ENCODE measurements around the gene OR2V1. TPM values are rescaled to one million over a fixed set of nuclear protein-coding genes. Genes with fewer than 3 reads are reported as not detected.

The OR2V1 gene
- total and polyA plus RNA-seq, 2 experiments from 2014 or later: not detected

- Mint-ChIP-seq H3K4me3 (no peak overlapping the region), H3K27me3 (ENCODE audit: insufficient read depth, low read depth, poor library complexity) (peaks cover 18% of the 10 kb centered on the region), H3K27ac (no peak overlapping the region), H3K9me3 (no peaks in the 10 kb centered on the region; the same call in 2 of the 3 replicates), H3K36me3 (ENCODE audit: low read depth) (no peaks in the 10 kb centered on the region), H3K4me1 (peaks cover 17% of the 10 kb centered on the region)
- H3K9me2 ChIP-seq (ENCODE audit: insufficient read depth): no peaks in the 10 kb centered on the region
- H3F3A ChIP-seq (replicated peaks; ENCODE audit: low read depth): 0 out of 2 replicates have a peak, but pooled peaks cover 4% of the 10 kb centered on the region
- H3K36me3 ChIP-seq (ENCODE audit: insufficient read depth): no peaks in the 10 kb centered on the region
- no peaks in the 10 kb centered on the region for H3K79me2 ChIP-seq (replicated peaks; ENCODE audit: insufficient read depth)
- no peak for ATAC-seq
- no peak overlapping the region for H2AFZ ChIP-seq
- H4K20me1 ChIP-seq (replicated peaks; ENCODE audit: insufficient read depth): no peaks in the 10 kb centered on the region; the same call in 1 of the 2 replicates
- H3K27ac ChIP-seq (ENCODE audit: low read depth): no peak overlapping the region
- H3K27me3 ChIP-seq (ENCODE audit: insufficient read depth): peaks cover 30% of the 10 kb centered on the region
- no peak overlapping the region for H3K4me2 ChIP-seq
- TF ChIP-seq ZNF331 (CRISPR knock-in tag; IDR thresholded peaks at IDR 0.05; ENCODE audit: low read depth): no peak
- TF ChIP-seq POLR2AphosphoS5 (IDR thresholded peaks at IDR 0.05; ENCODE audit: low read depth): no peak
- no peak for TF ChIP-seq EZH2phosphoT487 (IDR thresholded peaks at IDR 0.05; ENCODE audit: unreplicated experiment)
- no peak for TF ChIP-seq CTCF (conservative IDR thresholded peaks at IDR 0.05; ENCODE audit: low read depth in 2 of 2)
- TF ChIP-seq EZH2 (IDR thresholded peaks at IDR 0.05; ENCODE audit: low read depth, unreplicated experiment): no peak
- TF ChIP-seq CREB1 (CRISPR knock-in tag; IDR thresholded peaks at IDR 0.05; ENCODE audit: low read depth): no peak
- no peak for TF ChIP-seq ETS1 (IDR thresholded peaks at IDR 0.05)
- no peak for TF ChIP-seq JUNB (IDR thresholded peaks at IDR 0.05; ENCODE audit: unreplicated experiment)
- no peak for TF ChIP-seq STAT1 (IDR thresholded peaks at IDR 0.05; ENCODE audit: unreplicated experiment)
- TF ChIP-seq, protein P1, sequence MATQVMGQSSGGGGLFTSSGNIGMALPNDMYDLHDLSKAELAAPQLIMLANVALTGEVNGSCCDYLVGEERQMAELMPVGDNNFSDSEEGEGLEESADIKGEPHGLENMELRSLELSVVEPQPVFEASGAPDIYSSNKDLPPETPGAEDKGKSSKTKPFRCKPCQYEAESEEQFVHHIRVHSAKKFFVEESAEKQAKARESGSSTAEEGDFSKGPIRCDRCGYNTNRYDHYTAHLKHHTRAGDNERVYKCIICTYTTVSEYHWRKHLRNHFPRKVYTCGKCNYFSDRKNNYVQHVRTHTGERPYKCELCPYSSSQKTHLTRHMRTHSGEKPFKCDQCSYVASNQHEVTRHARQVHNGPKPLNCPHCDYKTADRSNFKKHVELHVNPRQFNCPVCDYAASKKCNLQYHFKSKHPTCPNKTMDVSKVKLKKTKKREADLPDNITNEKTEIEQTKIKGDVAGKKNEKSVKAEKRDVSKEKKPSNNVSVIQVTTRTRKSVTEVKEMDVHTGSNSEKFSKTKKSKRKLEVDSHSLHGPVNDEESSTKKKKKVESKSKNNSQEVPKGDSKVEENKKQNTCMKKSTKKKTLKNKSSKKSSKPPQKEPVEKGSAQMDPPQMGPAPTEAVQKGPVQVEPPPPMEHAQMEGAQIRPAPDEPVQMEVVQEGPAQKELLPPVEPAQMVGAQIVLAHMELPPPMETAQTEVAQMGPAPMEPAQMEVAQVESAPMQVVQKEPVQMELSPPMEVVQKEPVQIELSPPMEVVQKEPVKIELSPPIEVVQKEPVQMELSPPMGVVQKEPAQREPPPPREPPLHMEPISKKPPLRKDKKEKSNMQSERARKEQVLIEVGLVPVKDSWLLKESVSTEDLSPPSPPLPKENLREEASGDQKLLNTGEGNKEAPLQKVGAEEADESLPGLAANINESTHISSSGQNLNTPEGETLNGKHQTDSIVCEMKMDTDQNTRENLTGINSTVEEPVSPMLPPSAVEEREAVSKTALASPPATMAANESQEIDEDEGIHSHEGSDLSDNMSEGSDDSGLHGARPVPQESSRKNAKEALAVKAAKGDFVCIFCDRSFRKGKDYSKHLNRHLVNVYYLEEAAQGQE (IDR thresholded peaks at IDR 0.05; ENCODE audit: unreplicated experiment): no peak
- TF ChIP-seq ZNF114 (CRISPR knock-in tag; IDR thresholded peaks at IDR 0.05): no peak
- no peak for TF ChIP-seq NANOG (IDR thresholded peaks at IDR 0.05; ENCODE audit: borderline replicate concordance)
- TF ChIP-seq, protein P2, sequence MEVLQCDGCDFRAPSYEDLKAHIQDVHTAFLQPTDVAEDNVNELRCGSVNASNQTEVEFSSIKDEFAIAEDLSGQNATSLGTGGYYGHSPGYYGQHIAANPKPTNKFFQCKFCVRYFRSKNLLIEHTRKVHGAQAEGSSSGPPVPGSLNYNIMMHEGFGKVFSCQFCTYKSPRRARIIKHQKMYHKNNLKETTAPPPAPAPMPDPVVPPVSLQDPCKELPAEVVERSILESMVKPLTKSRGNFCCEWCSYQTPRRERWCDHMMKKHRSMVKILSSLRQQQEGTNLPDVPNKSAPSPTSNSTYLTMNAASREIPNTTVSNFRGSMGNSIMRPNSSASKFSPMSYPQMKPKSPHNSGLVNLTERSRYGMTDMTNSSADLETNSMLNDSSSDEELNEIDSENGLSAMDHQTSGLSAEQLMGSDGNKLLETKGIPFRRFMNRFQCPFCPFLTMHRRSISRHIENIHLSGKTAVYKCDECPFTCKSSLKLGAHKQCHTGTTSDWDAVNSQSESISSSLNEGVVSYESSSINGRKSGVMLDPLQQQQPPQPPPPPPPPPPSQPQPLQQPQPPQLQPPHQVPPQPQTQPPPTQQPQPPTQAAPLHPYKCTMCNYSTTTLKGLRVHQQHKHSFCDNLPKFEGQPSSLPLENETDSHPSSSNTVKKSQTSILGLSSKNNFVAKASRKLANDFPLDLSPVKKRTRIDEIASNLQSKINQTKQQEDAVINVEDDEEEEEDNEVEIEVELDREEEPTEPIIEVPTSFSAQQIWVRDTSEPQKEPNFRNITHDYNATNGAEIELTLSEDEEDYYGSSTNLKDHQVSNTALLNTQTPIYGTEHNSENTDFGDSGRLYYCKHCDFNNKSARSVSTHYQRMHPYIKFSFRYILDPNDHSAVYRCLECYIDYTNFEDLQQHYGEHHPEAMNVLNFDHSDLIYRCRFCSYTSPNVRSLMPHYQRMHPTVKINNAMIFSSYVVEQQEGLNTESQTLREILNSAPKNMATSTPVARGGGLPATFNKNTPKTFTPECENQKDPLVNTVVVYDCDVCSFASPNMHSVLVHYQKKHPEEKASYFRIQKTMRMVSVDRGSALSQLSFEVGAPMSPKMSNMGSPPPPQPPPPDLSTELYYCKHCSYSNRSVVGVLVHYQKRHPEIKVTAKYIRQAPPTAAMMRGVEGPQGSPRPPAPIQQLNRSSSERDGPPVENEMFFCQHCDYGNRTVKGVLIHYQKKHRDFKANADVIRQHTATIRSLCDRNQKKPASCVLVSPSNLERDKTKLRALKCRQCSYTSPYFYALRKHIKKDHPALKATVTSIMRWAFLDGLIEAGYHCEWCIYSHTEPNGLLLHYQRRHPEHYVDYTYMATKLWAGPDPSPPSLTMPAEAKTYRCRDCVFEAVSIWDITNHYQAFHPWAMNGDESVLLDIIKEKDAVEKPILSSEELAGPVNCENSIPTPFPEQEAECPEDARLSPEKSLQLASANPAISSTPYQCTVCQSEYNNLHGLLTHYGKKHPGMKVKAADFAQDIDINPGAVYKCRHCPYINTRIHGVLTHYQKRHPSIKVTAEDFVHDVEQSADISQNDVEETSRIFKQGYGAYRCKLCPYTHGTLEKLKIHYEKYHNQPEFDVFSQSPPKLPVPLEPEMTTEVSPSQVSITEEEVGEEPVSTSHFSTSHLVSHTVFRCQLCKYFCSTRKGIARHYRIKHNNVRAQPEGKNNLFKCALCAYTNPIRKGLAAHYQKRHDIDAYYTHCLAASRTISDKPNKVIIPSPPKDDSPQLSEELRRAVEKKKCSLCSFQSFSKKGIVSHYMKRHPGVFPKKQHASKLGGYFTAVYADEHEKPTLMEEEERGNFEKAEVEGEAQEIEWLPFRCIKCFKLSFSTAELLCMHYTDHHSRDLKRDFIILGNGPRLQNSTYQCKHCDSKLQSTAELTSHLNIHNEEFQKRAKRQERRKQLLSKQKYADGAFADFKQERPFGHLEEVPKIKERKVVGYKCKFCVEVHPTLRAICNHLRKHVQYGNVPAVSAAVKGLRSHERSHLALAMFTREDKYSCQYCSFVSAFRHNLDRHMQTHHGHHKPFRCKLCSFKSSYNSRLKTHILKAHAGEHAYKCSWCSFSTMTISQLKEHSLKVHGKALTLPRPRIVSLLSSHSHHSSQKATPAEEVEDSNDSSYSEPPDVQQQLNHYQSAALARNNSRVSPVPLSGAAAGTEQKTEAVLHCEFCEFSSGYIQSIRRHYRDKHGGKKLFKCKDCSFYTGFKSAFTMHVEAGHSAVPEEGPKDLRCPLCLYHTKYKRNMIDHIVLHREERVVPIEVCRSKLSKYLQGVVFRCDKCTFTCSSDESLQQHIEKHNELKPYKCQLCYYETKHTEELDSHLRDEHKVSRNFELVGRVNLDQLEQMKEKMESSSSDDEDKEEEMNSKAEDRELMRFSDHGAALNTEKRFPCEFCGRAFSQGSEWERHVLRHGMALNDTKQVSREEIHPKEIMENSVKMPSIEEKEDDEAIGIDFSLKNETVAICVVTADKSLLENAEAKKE (CRISPR knock-in tag; IDR thresholded peaks at IDR 0.05): no peak
- no peak overlapping the region for H3K4me3 ChIP-seq
- H3K4me1 ChIP-seq (ENCODE audit: insufficient read depth): peaks cover 13% of the 10 kb centered on the region; the same call in 1 of the 2 replicates
- DNase-seq (ENCODE audit: low spot score): no peak
Observed at GRCh38 chr5:181087309-181087708, 43.7 kb downstream of the OR2V1 start.
